OCI-LY3 (cell line): ENCODE measurements around the gene P2RY11.

Source experiments
- H2AFZ ChIP-seq: fragments of 200-600, 300-600 bp; shearing (Covaris generic); 2 replicates; pipeline ENCODE4 v1.6.0; 2014; ENCODE audit warnings: antibody characterized with exemption, low read depth, low read length
- H3K27ac ChIP-seq: fragments of 200-600, 300-600 bp; sonication (generic); 2 replicates; pipeline ENCODE4 v1.5.1; 2014; ENCODE audit warnings: mild to moderate bottlenecking, low read length, moderate library complexity, mixed read lengths
- H3K27me3 ChIP-seq: fragments of 200-600, 300-600 bp; sonication (generic); 2 replicates; pipeline ENCODE4 v1.6.1; 2014; ENCODE audit warnings: low read depth, low read length, mixed read lengths
- H3K36me3 ChIP-seq: fragments of 200-600, 300-600 bp; sonication (generic); replicated peaks from 2 replicates; pipeline ENCODE3; 2014; ENCODE audit warnings: low read depth, low read length, mixed read lengths
- H3K4me1 ChIP-seq: fragments of 300-600, 200-600 bp; sonication (generic); 2 replicates; pipeline ENCODE4 v1.6.1; 2014; ENCODE audit warnings: low read length, mixed read lengths
- H3K4me2 ChIP-seq: fragments of 200-600, 300-600 bp; sonication (generic); 2 replicates; pipeline ENCODE4 v1.6.1; 2014; ENCODE audit warnings: low read length, mixed read lengths
- H3K4me3 ChIP-seq: fragments of 300-600, 200-600 bp; sonication (generic); 2 replicates; pipeline ENCODE4 v1.5.1; 2014; ENCODE audit warnings: antibody characterized with exemption, mild to moderate bottlenecking, low read length, moderate library complexity
- H3K79me2 ChIP-seq: fragments of 300-600, 200-600 bp; shearing (Covaris generic); 2 replicates; pipeline ENCODE4 v1.6.1; 2014; ENCODE audit warnings: mild to moderate bottlenecking, low read length, mixed read lengths
- H3K9ac ChIP-seq: fragments of 300-600, 200-600 bp; shearing (Covaris generic); 2 replicates; pipeline ENCODE4 v1.6.0; 2014; ENCODE audit warnings: mild to moderate bottlenecking, low read length, moderate library complexity
- H3K9me3 ChIP-seq: fragments of 200-600, 300-600 bp; shearing (Covaris generic); 2 replicates; pipeline ENCODE4 v1.6.1; 2014; ENCODE audit warnings: low read length, mixed read lengths; ENCODE audit not compliant: insufficient read depth
- H4K20me1 ChIP-seq: fragments of 200-600, 300-600 bp; sonication (generic); 2 replicates; pipeline ENCODE4 v1.6.1; 2016; ENCODE audit warnings: low read length, mixed read lengths; ENCODE audit not compliant: insufficient read depth
- EZH2phosphoT487 ChIP-seq: fragments of 200-600 bp; shearing (Covaris generic); IDR thresholded peaks from 2 replicates; pipeline ENCODE4 v1.6.1; 2018; ENCODE audit warnings: antibody characterized with exemption, mixed run types, low read depth
- TF ChIP-seq, protein P1 (sequence below): fragments of 200-600, 300-600 bp; sonication (generic); IDR thresholded peaks from 2 replicates; pipeline ENCODE4 v1.5.1; 2014; ENCODE audit warnings: antibody characterized with exemption, low read length, low read depth

Gene P2RY11

DNA sequence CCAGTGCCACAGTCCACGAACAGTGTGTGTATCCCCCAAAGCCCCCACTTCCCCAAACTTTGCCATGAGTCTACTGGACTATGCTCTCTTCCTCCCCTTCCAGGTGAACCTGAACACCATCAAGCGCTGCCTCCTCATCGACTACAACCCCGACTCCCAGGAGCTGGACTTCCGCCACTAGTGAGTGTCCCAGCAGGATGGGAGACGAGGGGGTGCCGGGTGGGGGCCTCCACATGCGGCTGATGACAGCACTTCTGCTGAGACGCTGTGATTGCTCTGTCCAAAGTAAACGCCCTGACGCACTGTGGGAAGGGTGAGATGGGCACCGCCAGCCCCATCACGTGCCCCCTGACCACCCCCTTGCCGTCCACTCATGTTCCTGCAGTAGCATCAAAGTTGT, 2.0 kb upstream of the P2RY11 start:
- Histone ChIP-seq H3K4me1 (peaks cover 49% of the 10 kb centered on the region), H3K9ac (no peak overlapping the region), H3K36me3 (peaks cover 49% of the 10 kb centered on the region), H3K4me3 (no peak overlapping the region), H3K9me3 (no peaks in the 10 kb centered on the region), H3K27me3 (no peaks in the 10 kb centered on the region), H3K4me2 (no peak overlapping the region), H3K27ac (no peak overlapping the region), H3K79me2 (peaks cover 40% of the 10 kb centered on the region), H4K20me1 (no peaks in the 10 kb centered on the region; the same call in 1 of the 2 replicates), H2AFZ (no peak overlapping the region)
- TF ChIP-seq, protein P1, sequence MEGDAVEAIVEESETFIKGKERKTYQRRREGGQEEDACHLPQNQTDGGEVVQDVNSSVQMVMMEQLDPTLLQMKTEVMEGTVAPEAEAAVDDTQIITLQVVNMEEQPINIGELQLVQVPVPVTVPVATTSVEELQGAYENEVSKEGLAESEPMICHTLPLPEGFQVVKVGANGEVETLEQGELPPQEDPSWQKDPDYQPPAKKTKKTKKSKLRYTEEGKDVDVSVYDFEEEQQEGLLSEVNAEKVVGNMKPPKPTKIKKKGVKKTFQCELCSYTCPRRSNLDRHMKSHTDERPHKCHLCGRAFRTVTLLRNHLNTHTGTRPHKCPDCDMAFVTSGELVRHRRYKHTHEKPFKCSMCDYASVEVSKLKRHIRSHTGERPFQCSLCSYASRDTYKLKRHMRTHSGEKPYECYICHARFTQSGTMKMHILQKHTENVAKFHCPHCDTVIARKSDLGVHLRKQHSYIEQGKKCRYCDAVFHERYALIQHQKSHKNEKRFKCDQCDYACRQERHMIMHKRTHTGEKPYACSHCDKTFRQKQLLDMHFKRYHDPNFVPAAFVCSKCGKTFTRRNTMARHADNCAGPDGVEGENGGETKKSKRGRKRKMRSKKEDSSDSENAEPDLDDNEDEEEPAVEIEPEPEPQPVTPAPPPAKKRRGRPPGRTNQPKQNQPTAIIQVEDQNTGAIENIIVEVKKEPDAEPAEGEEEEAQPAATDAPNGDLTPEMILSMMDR: no peak

DNA sequence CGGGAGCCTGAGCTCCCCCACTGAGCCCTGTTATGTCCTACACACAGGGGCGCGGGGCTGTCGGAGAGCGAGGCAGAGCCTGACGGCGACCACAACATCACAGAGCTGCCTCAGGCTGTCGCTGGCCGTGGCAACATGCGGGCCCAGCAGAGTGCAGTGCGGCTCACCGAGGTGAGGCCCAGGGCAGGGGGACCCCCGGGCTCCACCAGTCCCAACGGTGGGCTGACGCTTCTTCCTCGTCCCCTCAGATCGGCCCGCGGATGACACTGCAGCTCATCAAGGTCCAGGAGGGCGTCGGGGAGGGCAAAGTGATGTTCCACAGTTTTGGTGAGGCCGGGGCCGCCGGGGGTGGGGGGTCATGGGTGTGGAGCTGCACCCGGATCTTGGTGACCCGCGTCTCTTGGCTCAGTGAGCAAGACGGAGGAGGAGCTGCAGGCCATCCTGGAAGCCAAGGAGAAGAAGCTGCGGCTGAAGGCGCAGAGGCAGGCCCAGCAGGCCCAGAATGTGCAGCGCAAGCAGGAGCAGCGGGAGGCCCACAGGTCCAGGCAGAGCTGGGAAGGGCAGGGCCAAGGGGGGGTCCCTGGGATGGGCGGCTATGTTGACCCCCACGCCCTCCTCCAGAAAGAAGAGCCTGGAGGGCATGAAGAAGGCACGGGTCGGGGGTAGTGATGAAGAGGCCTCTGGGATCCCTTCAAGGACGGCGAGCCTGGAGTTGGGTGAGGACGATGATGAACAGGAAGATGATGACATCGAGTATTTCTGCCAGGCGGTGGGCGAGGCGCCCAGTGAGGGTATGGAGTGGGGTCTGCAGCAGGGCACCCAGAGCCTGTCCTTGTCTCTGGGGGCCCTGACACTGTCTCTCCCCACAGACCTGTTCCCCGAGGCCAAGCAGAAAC, 1.2 kb upstream of the P2RY11 start:
- peaks cover 40% of the 10 kb centered on the region for H3K79me2 ChIP-seq
- H4K20me1 ChIP-seq: no peaks in the 10 kb centered on the region; the same call in 1 of the 2 replicates
- H3K36me3 ChIP-seq: peaks cover 54% of the 10 kb centered on the region
- H2AFZ ChIP-seq: no peak overlapping the region
- H3K4me1 ChIP-seq: peaks cover 41% of the 10 kb centered on the region
- H3K9me3 ChIP-seq: no peaks in the 10 kb centered on the region
- H3K4me3 ChIP-seq: no peak overlapping the region
- no peaks in the 10 kb centered on the region for H3K27me3 ChIP-seq
- no peak overlapping the region for H3K27ac ChIP-seq
- TF ChIP-seq, protein P1: no peak
- TF ChIP-seq EZH2phosphoT487: no peak
- no peak overlapping the region for H3K4me2 ChIP-seq
- no peak overlapping the region for H3K9ac ChIP-seq

DNA sequence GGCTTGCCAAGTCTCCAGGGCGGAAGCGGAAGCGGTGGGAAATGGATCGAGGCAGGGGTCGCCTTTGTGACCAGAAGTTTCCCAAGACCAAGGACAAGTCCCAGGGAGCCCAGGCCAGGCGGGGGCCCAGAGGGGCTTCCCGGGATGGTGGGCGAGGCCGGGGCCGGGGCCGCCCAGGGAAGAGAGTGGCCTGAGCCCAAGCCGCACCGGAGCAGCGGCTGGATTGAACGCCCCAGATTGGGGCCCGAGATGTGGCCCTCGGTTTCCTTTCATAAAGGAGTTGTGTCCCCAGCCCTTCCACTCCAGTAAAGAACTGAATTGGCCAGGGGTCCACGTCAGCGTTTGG, 548 bp upstream of the P2RY11 start:
- TF ChIP-seq, protein P1: no peak
- no peak for TF ChIP-seq EZH2phosphoT487
- peaks cover 35% of the 10 kb centered on the region for H3K4me1 ChIP-seq

DNA sequence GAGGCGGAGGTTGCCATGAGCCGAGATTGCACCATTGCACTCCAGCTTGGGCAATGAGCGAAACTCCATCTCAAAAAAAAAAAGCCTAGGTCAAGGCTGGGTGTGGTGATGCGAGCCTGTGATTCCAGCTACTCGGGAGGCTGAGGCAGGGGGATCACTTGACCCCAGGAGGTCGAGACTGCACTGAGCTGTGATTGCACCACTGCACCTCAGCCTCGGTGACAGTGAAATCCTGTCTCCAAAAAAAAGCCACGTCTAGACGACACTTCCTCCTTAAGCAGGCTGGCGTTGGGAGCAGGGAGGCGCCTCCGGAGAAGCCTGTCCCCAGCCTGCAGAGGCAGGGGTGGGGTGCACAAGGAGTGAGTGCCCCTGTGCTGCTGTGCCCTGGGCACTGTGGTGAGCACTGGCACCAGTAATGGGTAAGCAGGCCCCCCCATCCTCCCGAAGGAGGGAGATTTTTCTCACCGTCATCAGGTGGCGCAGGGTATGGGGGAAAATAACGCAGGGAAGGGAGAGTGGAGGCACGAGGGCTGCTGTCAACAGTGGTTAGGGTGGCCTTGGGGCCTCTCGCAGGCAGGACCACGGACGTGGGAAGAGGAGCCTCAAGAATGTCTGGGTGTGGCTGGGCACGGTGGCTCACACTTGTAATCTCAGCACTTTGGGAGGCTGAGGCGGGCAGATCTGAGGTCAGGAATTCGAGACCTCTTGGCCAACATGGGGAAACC, 706 bp downstream of the P2RY11 start:
- Histone ChIP-seq H3K79me2 (peaks cover 24% of the 10 kb centered on the region), H3K27ac (peak overlapping the region; percentile 70), H3K4me1 (peaks cover 32% of the 10 kb centered on the region), H3K4me3 (no peak overlapping the region), H4K20me1 (no peaks in the 10 kb centered on the region; the same call in 1 of the 2 replicates), H3K9me3 (no peaks in the 10 kb centered on the region), H3K9ac (no peak overlapping the region), H3K36me3 (peaks cover 65% of the 10 kb centered on the region), H2AFZ (no peak overlapping the region), H3K27me3 (no peaks in the 10 kb centered on the region), H3K4me2 (peak overlapping the region; percentile 46)
- no peak for TF ChIP-seq EZH2phosphoT487
- TF ChIP-seq, protein P1: no peak

More for the DNA sequence above, 548 bp upstream of the P2RY11 start:
- H3K36me3 ChIP-seq: peaks cover 57% of the 10 kb centered on the region
- H3K4me3 ChIP-seq: no peak overlapping the region
- no peak overlapping the region for H2AFZ ChIP-seq
- no peak overlapping the region for H3K4me2 ChIP-seq
- peaks cover 36% of the 10 kb centered on the region for H3K79me2 ChIP-seq
- H4K20me1 ChIP-seq: no peaks in the 10 kb centered on the region; the same call in 1 of the 2 replicates
- no peaks in the 10 kb centered on the region for H3K27me3 ChIP-seq
- H3K9me3 ChIP-seq: no peaks in the 10 kb centered on the region
- no peak overlapping the region for H3K9ac ChIP-seq
- H3K27ac ChIP-seq: no peak overlapping the region
